Measurements from ENCODE around the gene MACROH2A1.

Gene MACROH2A1

GRCh38 chr5:135435467-135436330 lies 36.7 kb upstream of the MACROH2A1 start:
- DNase-seq (ENCODE audit: low read depth in 2 of 2) = no peak

- no peak for DNase-seq (ENCODE audit: low read depth in 2 of 2)
Observed at GRCh38 chr5:135434591-135435466, 35.8 kb upstream of the MACROH2A1 start.

GRCh38 chr5:135433681-135434426 lies 34.8 kb upstream of the MACROH2A1 start:
- DNase-seq (ENCODE audit: low read depth in 2 of 2) = no peak

GRCh38 chr5:135432113-135432512 lies 33.1 kb upstream of the MACROH2A1 start:
- DNase-seq (ENCODE audit: low read depth in 2 of 2) = no peak

GRCh38 chr5:135430135-135430437 lies 31.1 kb upstream of the MACROH2A1 start:
- no peak for DNase-seq (ENCODE audit: low read depth in 2 of 2)

GRCh38 chr5:135429301-135430134 lies 30.5 kb upstream of the MACROH2A1 start:
- DNase-seq (ENCODE audit: low read depth in 2 of 2) = no peak

- no peak for DNase-seq (ENCODE audit: low read depth in 2 of 2)
Observed at GRCh38 chr5:135428586-135428985, 29.6 kb upstream of the MACROH2A1 start.

- DNase-seq (ENCODE audit: low read depth in 2 of 2) = peak in 1 of 2 donors; percentile 13
Observed at GRCh38 chr5:135426102-135427082, 27.4 kb upstream of the MACROH2A1 start.

- no peak for DNase-seq (ENCODE audit: low read depth in 2 of 2)
Observed at GRCh38 chr5:135425641-135426040, 26.6 kb upstream of the MACROH2A1 start.

- DNase-seq (ENCODE audit: low read depth in 2 of 2) = no peak
Observed at GRCh38 chr5:135423846-135424168, 24.8 kb upstream of the MACROH2A1 start.

- no peak for DNase-seq (ENCODE audit: low read depth in 2 of 2)
Observed at GRCh38 chr5:135423146-135423845, 24.3 kb upstream of the MACROH2A1 start.

GRCh38 chr5:135422419-135422818 lies 23.4 kb upstream of the MACROH2A1 start:
- no peak for DNase-seq (ENCODE audit: low read depth in 2 of 2)

GRCh38 chr5:135417083-135417482 lies 18.1 kb upstream of the MACROH2A1 start:
- DNase-seq (ENCODE audit: low read depth in 2 of 2) = no peak

- no peak for DNase-seq (ENCODE audit: low read depth in 2 of 2)
Observed at GRCh38 chr5:135405082-135405481, 6.1 kb upstream of the MACROH2A1 start.

GRCh38 chr5:135402031-135402430 lies 3.0 kb upstream of the MACROH2A1 start:
- DNase-seq (ENCODE audit: low read depth in 2 of 2) = no peak

GRCh38 chr5:135400866-135401265 lies 1.8 kb upstream of the MACROH2A1 start:
- no peak for DNase-seq (ENCODE audit: low read depth in 2 of 2)

- no peak for DNase-seq (ENCODE audit: low read depth in 2 of 2)
Observed at GRCh38 chr5:135399794-135400542, 937 bp upstream of the MACROH2A1 start.

GRCh38 chr5:135398160-135398854 lies 724 bp downstream of the MACROH2A1 start:
- DNase-seq (ENCODE audit: low read depth in 2 of 2) = peak; percentile 21 to 28

Data from stimulated activated CD4-positive, alpha-beta T cell treated with anti-CD3 and anti-CD28 coated beads, Interleukin-1b, Interleukin-23, amount 100 ng/mL, for 4 hours (primary cell).